Upper lobe of right lung (tissue), 1 donor: ENCODE results near the gene HOXA7. TPM values are rescaled to one million over a fixed set of nuclear protein-coding genes. Genes with fewer than 3 reads are reported as not detected.

Experiments used
- ATAC-seq: fragments of 200-7000 bp; cut with Tn5 transposase; one replicate; pipeline ENCODE4 v1.9.1; 2020; ENCODE audit warnings: mild to moderate bottlenecking, moderate library complexity
- DNase-seq: peaks from one replicate; pipeline ENCODE4 v3.0.0-alpha.2; 2020
- H3K27ac ChIP-seq: fragments of 200-600 bp; one replicate; pipeline ENCODE4 v1.8.0; 2022
- H3K27me3 ChIP-seq: fragments of 200-600 bp; one replicate; pipeline ENCODE4 v1.8.0; 2022; ENCODE audit warnings: mild to moderate bottlenecking
- H3K36me3 ChIP-seq: fragments of 200-600 bp; one replicate; pipeline ENCODE4 v1.8.0; 2022
- H3K4me1 ChIP-seq: fragments of 200-600 bp; one replicate; pipeline ENCODE4 v1.8.0; 2022
- H3K4me3 ChIP-seq: fragments of 200-600 bp; one replicate; pipeline ENCODE4 v1.8.0; 2022; ENCODE audit warnings: mild to moderate bottlenecking
- H3K9me3 ChIP-seq: fragments of 200-600 bp; one replicate; pipeline ENCODE4 v1.8.0; 2022
- CTCF ChIP-seq: fragments of 200-600 bp; IDR thresholded peaks from one replicate; pipeline ENCODE4 v1.8.0; 2022; ENCODE audit warnings: antibody characterized with exemption
- intact Hi-C: fragments of 100-400 bp; cut with DNase I; formaldehyde crosslinking; loops from one replicate; pipeline ENCODE4 v1.11.0; 2022
- total RNA-seq: library from RNA; stranded (reverse); fragmentation: NEBNext Ultra II Directional; extraction: Animal tissue kit (Norgen Biotek cat#: 25700); gene quantifications from one replicate; pipeline ENCODE4 v1.2.1, GENCODE V29; 2021
- donor health status: DM: no; HTN: yes; CAD: no; lungs with severe emphysema.

HOXA7 gene
- total RNA-seq, 1 donor from 2014 or later = 2.9 TPM

- TF ChIP-seq CTCF = no peak
- ATAC-seq (peak; percentile 3), DNase-seq (peak; percentile 69)
- intact Hi-C loops = no loop called here
- H3K27me3 ChIP-seq = peaks cover 90% of the 10 kb centered on the region
- no peaks in the 10 kb centered on the region for H3K36me3 ChIP-seq
- H3K4me1 ChIP-seq = peaks cover 32% of the 10 kb centered on the region
- peak within 1 kb of the TSS; percentile 70 for H3K4me3 ChIP-seq
- peak within 1 kb of the TSS; percentile 88 for H3K27ac ChIP-seq
- H3K9me3 ChIP-seq = no peaks in the 10 kb centered on the region
These were observed 4.3 kb downstream of the HOXA7 start, which contains the start of gene HOXA3 for GRCh38 chr7:27151931-27152815. HOXA3 (minus strand) TSS chr7:27152583; CDS start chr7:27110640, 41,943 bp downstream.

GRCh38 chr7:27151341-27151930 is 5.0 kb downstream of the HOXA7 start:
- ATAC-seq = no peak
- Histone ChIP-seq H3K36me3 (no peaks in the 10 kb centered on the region), H3K4me3 (peak overlapping the region; percentile 70), H3K27ac (peak overlapping the region; percentile 88), H3K9me3 (no peaks in the 10 kb centered on the region), H3K27me3 (peaks cover 90% of the 10 kb centered on the region), H3K4me1 (peaks cover 32% of the 10 kb centered on the region)
- no peak for TF ChIP-seq CTCF
- DNase-seq = peak; percentile 64
- intact Hi-C loops = no loop called here

GRCh38 chr7:27150568-27151340 is 5.7 kb downstream of the HOXA7 start:
- Histone ChIP-seq H3K27me3 (peaks cover 91% of the 10 kb centered on the region), H3K36me3 (no peaks in the 10 kb centered on the region), H3K4me1 (peaks cover 29% of the 10 kb centered on the region), H3K4me3 (peak overlapping the region; percentile 70), H3K9me3 (no peaks in the 10 kb centered on the region), H3K27ac (peak overlapping the region; percentile 88)
- ATAC-seq = peak; percentile 84
- intact Hi-C loops = no loop called here
- TF ChIP-seq CTCF = peak; percentile 88
- DNase-seq = peak; percentile 86

- DNase-seq (peak; percentile 58), ATAC-seq (no peak)
- Histone ChIP-seq H3K4me3 (peak overlapping the region; percentile 70), H3K27me3 (peaks cover 88% of the 10 kb centered on the region), H3K4me1 (peaks cover 22% of the 10 kb centered on the region), H3K9me3 (no peaks in the 10 kb centered on the region), H3K27ac (peak overlapping the region; percentile 88), H3K36me3 (no peaks in the 10 kb centered on the region)
- intact Hi-C loops = no loop called here
- no peak for TF ChIP-seq CTCF
These were observed 6.5 kb downstream of the HOXA7 start for GRCh38 chr7:27149842-27150567.
